Activated T-helper 1 cell treated with anti-CD3 and anti-CD28 coated beads, Interleukin-2, amount 50 U/mL, for 16 hours (primary cell): ENCODE results near the gene RASA4B.
A peak's percentile ranks its signal among the peaks of the same experiment; 100 is the strongest.
"Not testable (repeated sequence)": the region's sequence is repeated elsewhere in the genome, so short reads cannot be mapped to it uniquely, and the experiment has no call there.

Experiments
- DNase-seq, 2 donors: peaks; one replicate each; pipeline ENCODE4 v3.0.0-alpha.2; 2020; ENCODE audit warnings: low read depth in 1 of 2, low spot score in 1 of 2

The RASA4B gene

GRCh38 chr7:102511860-102512522, 5.6 kb downstream of the RASA4B start:
- DNase-seq: not testable (repeated sequence)

GRCh38 chr7:102510575-102510974, 7.0 kb downstream of the RASA4B start:
- DNase-seq: not testable (repeated sequence)

- DNase-seq: not testable (repeated sequence)
Measured at GRCh38 chr7:102507410-102508088, 10.0 kb downstream of the RASA4B start.

GRCh38 chr7:102505298-102506185, 12.0 kb downstream of the RASA4B start:
- not testable (repeated sequence) for DNase-seq

- not testable (repeated sequence) for DNase-seq
Measured at GRCh38 chr7:102503141-102503540, 14.4 kb downstream of the RASA4B start.

GRCh38 chr7:102498321-102498720, 19.3 kb downstream of the RASA4B start:
- DNase-seq: not testable (repeated sequence)

GRCh38 chr7:102497308-102497707, 20.3 kb downstream of the RASA4B start:
- DNase-seq: not testable (repeated sequence)

GRCh38 chr7:102496861-102497260, 20.7 kb downstream of the RASA4B start:
- not testable (repeated sequence) for DNase-seq

GRCh38 chr7:102494473-102495149, 23.0 kb downstream of the RASA4B start:
- DNase-seq: not testable (repeated sequence)

GRCh38 chr7:102494026-102494425, 23.6 kb downstream of the RASA4B start:
- DNase-seq: not testable (repeated sequence)

- DNase-seq: not testable (repeated sequence)
Measured at GRCh38 chr7:102493220-102493935, 24.2 kb downstream of the RASA4B start.

GRCh38 chr7:102490529-102491075, 27.0 kb downstream of the RASA4B start:
- not testable (repeated sequence) for DNase-seq

GRCh38 chr7:102484317-102484716, 33.3 kb downstream of the RASA4B start:
- not testable (repeated sequence) for DNase-seq

- DNase-seq: not testable (repeated sequence)
Measured at GRCh38 chr7:102481962-102482361, 35.6 kb downstream of the RASA4B start.

GRCh38 chr7:102479982-102480637, 37.5 kb downstream of the RASA4B start:
- peak in 1 of 2 donors; percentile 3 for DNase-seq

GRCh38 chr7:102479209-102479584, 38.4 kb downstream of the RASA4B start:
- not testable (repeated sequence) for DNase-seq

- peak; percentile 79 to 98 for DNase-seq
Measured at GRCh38 chr7:102478314-102479208, 39.0 kb downstream of the RASA4B start, which contains the start of gene POLR2J. TSS of gene POLR2J (minus strand) at chr7:102478922. CDS start at chr7:102478860, 62 bp downstream.

- DNase-seq: not testable (repeated sequence)
Measured at GRCh38 chr7:102474736-102475435, 42.7 kb downstream of the RASA4B start.
